Measurements from ENCODE around the gene MYO1E. TPM values are rescaled to one million over a fixed set of nuclear protein-coding genes. Genes with fewer than 3 reads are reported as not detected.
A peak's percentile ranks its signal among the peaks of the same experiment; 100 is the strongest.

MYO1E gene
- total RNA-seq, 1 donor from 2014 or later, result 403 TPM

GRCh38 chr15:59332009-59332408, 40.7 kb downstream of the MYO1E start:
- H3K4me3 ChIP-seq (ENCODE audit: low read depth, low read length), result no peak overlapping the region
- DNase-seq (ENCODE audit: low read depth), result no peak
- TF ChIP-seq CTCF (conservative IDR thresholded peaks at IDR 0.05; ENCODE audit: low read depth, low read length), result no peak

- no peak overlapping the region for H3K4me3 ChIP-seq (ENCODE audit: low read depth, low read length)
- no peak for TF ChIP-seq CTCF (conservative IDR thresholded peaks at IDR 0.05; ENCODE audit: low read depth, low read length)
- no peak for DNase-seq (ENCODE audit: low read depth)
Observed at GRCh38 chr15:59330649-59331048, 42.0 kb downstream of the MYO1E start.

GRCh38 chr15:59329570-59330350, 42.9 kb downstream of the MYO1E start:
- H3K4me3 ChIP-seq (ENCODE audit: low read depth, low read length), result no peak overlapping the region
- DNase-seq (ENCODE audit: low read depth), result peak; percentile 87
- TF ChIP-seq CTCF (conservative IDR thresholded peaks at IDR 0.05; ENCODE audit: low read depth, low read length), result no peak

GRCh38 chr15:59329091-59329490, 43.6 kb downstream of the MYO1E start:
- DNase-seq (ENCODE audit: low read depth), result no peak
- no peak for TF ChIP-seq CTCF (conservative IDR thresholded peaks at IDR 0.05; ENCODE audit: low read depth, low read length)
- no peak overlapping the region for H3K4me3 ChIP-seq (ENCODE audit: low read depth, low read length)

GRCh38 chr15:59327942-59328341, 44.7 kb downstream of the MYO1E start:
- TF ChIP-seq CTCF (conservative IDR thresholded peaks at IDR 0.05; ENCODE audit: low read depth, low read length), result no peak
- no peak for DNase-seq (ENCODE audit: low read depth)
- no peak overlapping the region for H3K4me3 ChIP-seq (ENCODE audit: low read depth, low read length)

- no peak overlapping the region for H3K4me3 ChIP-seq (ENCODE audit: low read depth, low read length)
- no peak for TF ChIP-seq CTCF (conservative IDR thresholded peaks at IDR 0.05; ENCODE audit: low read depth, low read length)
- no peak for DNase-seq (ENCODE audit: low read depth)
Observed at GRCh38 chr15:59326856-59327255, 45.8 kb downstream of the MYO1E start.

All from epithelial cell of proximal tubule (primary cell).